GM19043 (cell line): Measurements from ENCODE around the gene AP2A2.
"Not testable (repeated sequence)": the region's sequence is repeated elsewhere in the genome, so short reads cannot be mapped to it uniquely, and the experiment has no call there.

Experiments used
- ATAC-seq: cut with Tn5 transposase; IDR thresholded peaks from one replicate; pipeline ENCODE4 v1.9.1; 2021; ENCODE audit warnings: low read depth; ENCODE audit not compliant: unreplicated experiment

Gene AP2A2

GRCh38 chr11:1010551-1011319, 85.1 kb downstream of the AP2A2 start:
- ATAC-seq = no peak

GRCh38 chr11:1011320-1011698, 85.6 kb downstream of the AP2A2 start:
- ATAC-seq = no peak

- no peak for ATAC-seq
Measured at GRCh38 chr11:1012291-1012690, 86.6 kb downstream of the AP2A2 start.

DNA sequence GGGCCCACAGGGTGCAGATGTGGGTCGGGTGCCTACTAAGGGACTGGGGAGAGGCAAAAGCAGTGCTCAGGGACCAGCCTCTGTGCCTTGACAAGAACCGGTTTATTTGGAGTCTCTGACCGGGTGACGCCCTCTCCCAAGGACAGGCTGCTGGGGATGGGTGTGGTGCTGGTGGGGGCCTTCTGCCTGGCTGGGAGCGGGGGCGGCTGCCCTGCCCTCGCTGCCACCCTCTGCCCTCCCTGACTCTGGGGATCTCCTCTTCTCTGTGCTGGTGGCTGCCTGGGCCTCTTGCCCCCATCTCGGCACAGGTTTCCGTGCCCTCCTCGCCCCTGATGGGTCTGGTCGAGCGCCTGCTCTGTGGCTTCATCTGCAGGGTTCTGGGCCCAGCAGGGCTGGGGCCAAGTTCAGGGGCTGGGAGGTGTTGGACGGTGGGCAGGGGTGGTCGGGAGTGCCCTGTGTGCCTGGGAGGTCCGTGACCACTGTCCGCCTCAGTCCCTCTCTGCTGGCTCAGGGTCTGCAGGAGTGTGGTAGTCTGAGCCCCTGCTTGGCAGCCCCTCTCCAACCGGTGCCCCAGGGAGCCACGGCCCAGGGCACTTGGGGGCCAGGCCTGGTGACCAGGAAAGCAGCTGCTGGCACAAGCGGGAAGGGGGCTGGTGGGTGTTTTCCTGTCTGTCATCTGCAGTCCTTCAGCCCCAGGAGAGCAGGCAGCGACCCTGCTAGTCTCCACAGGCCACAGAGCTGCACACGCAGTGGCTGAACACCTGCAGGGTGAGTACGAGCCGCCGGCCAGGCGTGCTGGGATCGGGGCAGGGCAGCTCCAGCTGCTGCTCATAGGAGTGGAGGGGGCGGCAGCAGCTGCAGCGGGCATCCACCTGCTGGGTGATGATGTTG, 87.3 kb downstream of the AP2A2 start:
- no peak for ATAC-seq

- ATAC-seq = no peak
Measured at GRCh38 chr11:1013631-1013935, 87.9 kb downstream of the AP2A2 start.

GRCh38 chr11:1014276-1014675, 88.6 kb downstream of the AP2A2 start:
- ATAC-seq = no peak

GRCh38 chr11:1015064-1015463, 89.4 kb downstream of the AP2A2 start:
- no peak for ATAC-seq

- no peak for ATAC-seq
Measured at GRCh38 chr11:1015826-1016545, 90.3 kb downstream of the AP2A2 start.

GRCh38 chr11:1016610-1017126, 91.0 kb downstream of the AP2A2 start:
- not testable (repeated sequence) for ATAC-seq

DNA sequence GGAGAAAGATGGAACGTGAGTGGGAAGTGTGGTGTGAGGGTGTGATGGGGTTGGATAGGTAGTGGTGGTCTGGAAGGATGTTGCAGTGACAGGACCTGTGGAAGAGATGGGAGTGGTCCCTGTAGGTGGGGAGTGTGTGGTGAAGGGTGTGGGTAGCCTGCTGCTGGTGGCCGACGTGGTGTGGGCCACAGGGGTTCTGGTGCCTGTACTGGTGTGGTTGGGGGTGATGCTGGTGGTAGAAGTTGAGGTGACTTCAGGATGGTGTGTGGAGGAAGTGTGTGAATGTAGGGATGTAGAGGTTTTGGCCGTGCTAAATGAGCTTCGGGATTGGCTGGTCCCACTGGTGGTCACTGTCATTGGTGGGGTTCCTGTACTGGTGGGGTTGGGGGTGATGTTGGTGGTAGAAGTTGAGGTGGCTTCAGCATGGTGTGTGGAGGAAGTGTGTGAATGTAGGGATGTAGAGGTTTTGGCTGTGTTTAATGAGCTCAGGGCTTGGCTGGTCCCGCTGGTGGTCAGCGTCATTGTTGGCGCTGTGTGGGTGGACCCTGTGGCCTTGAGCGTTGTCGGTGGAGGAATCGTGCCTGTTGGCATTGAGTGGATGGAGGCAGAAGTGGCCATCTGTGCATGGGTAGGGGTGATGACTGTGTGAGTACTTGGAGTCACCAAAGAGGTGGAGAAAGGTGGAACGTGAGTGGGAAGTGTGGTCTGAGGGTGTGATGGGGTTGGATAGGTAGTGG, 91.8 kb downstream of the AP2A2 start:
- no peak for ATAC-seq

GRCh38 chr11:1018091-1018490, 92.4 kb downstream of the AP2A2 start:
- no peak for ATAC-seq

- no peak for ATAC-seq
Measured at GRCh38 chr11:1019321-1019910, 93.7 kb downstream of the AP2A2 start.

- ATAC-seq = no peak
Measured at GRCh38 chr11:1020211-1020905, 94.7 kb downstream of the AP2A2 start.

- ATAC-seq = no peak
Measured at GRCh38 chr11:1022411-1022810, 96.7 kb downstream of the AP2A2 start.

DNA sequence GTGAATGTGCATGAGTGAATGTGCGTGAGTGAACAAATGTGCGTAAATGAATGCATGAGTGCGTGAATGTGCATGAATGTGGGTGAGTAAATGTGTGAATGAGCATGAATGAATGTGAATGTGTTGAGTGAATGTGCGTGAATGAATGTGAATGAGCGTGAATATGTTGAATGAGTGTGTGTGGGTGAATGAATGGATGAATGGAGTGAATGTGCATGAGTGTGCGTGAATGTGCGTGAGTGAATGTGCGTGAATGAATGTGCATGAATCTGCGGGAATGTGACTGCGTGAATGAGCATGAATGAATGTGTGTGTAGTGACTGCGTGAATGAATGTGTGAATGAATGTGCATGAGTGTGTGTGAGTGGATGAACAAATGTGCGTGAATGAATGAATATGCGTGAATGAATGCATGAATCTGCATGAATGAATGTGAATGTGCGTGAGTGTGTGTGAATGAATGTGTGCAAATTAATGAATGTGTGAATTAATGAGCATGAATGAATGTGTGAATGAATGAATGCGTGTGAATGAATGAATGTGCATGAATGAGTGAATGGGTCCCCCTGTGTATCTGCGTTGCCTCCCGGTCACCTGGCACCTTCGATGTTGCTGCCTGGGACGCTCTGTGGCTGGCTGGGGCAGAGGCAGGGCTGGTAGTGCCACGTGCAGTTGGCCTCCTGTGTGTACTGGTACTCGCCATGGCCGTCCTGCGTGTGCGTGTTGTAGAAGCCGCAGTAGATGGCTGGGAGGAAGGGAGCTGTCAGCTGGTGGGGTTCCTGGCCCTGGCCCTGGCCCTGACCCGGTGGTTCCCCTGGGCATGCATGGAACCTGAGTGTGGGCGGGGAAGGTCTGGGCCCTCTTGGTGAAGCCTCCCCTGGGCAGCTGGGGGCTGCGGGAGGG, 97.5 kb downstream of the AP2A2 start:
- ATAC-seq = no peak

- no peak for ATAC-seq
Measured at GRCh38 chr11:1023811-1024596, 98.3 kb downstream of the AP2A2 start.

DNA sequence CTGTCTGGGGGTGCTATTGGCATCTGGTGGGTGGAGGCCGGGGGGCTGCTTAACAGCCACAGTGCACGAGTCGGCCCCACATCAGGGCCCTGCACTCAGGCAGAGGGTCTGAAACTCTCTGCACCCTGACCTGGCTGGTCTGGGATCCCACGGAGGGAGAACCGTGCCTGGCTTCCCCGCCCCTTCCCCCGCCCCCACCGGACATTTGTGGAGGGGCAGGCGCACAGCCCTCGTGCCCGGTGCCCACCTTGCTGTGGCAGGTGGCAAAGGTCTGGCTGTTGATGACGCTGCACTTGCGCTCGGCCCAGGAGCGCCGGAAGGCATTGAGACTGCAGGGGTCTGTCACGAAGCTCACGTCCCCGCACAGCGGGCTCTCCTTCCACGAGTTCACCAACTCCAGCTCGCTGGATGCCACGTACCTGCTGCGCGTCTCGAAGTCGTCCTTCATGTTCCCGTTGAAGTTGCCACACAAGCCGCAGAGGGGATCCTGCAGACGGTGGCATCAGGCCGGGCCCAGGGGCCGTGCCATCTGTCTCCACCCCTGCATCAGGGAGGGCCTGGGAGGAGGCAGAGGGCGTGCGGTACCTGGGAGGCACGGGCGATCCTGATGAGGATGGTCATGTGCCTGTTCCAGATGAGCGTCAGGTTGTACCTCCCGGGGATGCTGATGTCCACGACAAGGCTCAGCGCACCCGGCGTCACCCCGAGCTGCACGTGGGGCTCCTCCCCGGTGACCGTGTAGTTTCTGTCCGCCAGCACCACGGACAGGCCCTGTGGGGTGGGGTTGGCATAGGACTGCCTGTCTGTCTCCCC, 99.1 kb downstream of the AP2A2 start:
- ATAC-seq = no peak
